GM04503 (cell line): ENCODE measurements around the gene EIF1.

Source experiments
- DNase-seq: peaks from one replicate; pipeline ENCODE4 v3.0.0-alpha.2; 2012; ENCODE audit warnings: low read depth

Gene EIF1

DNA sequence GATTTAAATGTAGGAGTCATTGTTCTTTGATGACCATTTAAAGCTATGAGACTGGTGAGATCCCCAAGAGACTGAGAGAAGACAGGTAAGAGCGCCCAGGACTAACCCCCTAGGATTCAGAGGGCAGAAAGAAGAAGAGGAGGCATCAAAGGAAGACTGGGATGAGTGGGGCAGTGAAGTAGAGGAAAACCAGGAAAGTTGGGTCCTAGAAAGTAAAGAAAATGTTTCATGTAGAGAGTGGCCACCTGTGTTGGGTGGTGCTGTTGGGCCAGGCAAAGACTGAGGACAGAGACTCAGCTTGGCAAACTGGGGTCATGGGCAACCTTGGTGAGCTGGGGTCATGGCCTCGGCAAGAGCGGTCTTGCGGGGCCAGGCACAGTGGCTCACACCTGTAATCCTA lies 47.1 kb downstream of the EIF1 start:
- no peak for DNase-seq

DNA sequence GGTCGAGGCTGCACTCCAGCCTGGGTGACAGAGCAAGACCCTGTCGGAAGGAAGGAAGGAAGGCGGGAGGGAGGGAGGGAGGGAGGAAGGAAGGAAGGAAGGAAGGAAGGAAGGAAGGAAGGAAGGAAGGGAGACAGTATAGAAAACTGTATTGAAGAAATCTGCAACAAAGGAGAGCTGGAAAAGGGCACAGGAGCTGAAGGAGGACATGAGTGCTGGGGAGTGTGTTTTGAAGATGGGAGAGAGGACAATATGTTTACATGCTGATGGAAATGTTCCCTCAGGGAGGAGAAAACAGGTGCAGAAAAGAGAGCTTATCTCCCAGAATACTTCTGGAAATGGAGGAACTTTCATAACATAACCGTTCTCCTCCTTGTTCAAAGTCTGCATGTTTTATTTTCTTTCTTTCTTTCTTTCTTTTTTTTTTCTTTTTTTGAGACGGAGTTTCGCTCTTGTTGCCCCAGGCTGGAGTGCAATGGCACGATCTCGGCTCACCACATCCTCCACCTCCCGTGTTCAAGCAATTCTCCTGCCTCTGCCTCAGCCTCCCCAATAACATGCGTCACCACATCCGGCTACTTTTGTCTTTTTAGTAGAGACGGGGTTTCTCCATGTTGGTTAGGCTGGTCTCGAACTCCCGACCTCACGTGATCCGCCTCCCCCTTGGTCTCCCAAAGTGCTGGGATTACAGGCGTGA lies 48.4 kb downstream of the EIF1 start:
- no peak for DNase-seq

DNA sequence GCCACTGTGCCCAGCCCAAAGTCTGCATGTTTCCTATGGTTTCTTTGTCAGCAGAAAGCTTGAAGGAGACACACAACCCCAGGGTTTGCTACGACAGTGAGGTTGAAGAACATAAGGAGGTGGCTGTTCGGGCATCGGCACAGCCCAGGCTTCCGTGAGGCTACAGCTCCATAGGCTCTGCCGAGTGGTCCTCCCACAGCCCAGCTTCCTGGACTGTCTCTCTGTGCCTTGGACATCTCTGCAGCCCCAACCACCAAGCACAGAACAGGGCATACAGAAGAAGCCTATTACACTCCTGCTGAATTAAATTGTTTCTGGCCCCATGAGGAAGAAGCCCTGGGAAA lies 49.0 kb downstream of the EIF1 start:
- no peak for DNase-seq

DNA sequence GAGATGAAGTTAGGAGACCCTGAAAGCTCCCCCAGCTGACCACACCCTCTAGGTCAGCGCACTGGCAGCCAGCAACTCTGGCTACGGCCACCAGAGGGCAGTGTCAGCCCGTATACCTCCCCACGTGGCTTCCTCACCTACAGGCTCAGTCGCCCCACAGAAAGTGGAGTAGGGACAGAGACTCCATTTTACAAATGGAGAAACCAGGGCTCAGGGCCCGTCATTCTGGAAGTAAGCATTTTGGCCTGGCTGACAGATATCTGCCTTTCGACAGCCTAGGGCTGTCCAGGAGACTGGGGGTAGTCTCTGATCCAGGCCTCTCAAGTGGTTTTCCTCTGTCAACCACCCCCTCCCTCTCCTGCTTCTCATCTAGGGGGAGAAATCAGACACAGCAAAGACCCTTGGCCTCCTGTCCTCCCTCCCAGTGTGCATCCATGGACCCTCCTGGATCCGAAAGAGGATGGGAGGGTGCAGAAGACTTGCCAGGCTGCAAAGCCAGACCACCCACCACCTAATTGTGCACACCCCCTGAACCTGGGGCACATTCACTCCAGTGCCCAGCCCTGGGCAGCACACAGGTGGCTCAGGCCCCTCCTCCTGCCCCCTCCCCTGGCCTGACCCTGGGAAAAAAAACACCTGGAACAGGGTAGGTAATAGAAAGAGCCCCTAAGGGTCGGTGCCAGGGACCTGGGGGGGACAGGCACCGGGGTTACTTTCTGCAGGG lies 49.6 kb downstream of the EIF1 start:
- DNase-seq, result peak; percentile 9

DNA sequence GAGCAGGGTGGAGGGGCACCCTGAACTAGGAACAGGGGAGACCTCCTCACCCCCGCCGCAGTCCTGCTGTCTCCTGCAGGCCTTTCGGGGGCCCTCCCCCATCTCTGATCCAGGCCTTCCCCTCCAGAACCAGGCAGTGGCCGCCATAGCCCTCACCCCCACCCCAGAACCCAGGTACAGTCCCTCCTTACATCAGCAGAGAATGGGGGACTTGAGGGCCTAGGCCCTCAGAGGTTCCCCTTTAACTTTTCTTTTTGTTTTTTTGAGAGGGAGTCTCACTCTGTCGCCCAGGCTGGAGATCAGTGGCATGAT lies 50.1 kb downstream of the EIF1 start:
- DNase-seq, result no peak

DNA sequence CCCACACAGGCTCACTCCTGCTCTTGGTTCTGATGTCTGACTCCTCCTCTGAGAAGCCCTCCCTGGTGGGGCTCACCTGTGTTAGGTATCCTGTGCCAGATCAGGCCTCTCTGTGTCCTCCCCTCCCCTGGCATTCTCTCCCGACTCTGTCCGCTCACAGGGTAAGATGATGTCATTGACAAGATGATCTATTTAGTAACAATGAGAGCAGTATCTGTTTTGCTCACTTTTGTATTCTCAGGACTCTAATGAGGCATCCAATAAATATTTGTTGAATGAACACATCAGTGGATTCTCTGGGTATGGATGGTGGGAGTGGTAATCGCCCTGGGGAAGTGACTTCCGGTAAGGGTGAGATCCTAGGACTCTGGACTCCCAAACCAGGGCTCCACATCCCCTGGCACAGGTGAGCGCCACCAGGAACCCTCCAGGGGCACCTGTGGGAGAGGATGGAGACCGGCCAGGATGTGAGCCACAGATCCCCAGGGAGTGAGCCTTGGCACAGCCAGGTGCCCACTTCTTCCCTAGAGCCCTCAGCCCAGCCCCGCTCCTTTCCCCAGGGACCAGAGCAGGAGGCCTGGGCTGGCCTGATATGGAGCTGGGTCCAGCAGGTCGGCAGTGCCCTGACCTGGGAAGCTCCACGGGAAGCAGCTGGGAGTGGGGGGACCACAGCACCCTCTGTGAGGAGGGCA lies 51.1 kb downstream of the EIF1 start:
- peak; percentile 38 for DNase-seq

DNA sequence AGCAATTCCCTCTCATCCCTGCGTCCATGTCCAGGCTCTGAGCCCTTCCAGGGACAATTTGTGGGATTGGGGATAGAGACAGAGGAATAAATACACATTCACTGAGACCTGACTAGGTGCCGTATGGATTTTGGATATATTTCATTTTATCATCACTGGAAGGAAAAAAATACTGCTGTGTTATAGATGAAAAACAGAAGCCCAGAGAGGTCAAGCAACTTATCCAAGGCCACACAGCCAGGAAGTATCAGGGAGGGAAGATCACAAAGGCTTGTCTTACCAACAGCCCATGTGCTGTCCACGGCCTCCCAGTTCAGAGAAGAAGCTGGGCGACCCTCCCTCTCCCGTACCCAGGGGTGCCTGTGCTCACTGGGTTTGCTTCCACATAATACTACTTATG lies 51.8 kb downstream of the EIF1 start:
- no peak for DNase-seq

DNA sequence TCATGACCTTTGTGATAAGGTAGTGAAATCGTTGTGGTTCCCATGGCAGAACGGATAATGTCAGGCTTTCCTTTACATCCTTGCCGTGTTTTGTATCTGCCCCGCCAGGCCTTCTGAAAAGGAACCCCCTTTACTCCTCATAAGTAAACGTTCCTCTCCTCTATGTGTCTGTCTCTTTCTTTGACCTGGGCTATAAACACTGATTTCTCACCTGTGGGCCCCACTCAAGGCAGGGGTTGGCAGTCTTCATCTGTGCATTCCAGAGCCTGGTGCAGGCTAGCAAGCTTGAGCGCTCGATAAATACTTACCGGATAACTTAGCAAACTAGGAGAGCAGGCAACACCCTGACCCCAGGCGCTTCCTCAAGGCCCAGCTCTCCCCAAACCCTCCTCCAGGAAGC lies 53.0 kb downstream of the EIF1 start:
- no peak for DNase-seq
